SK-N-SH (cell line): Measurements from ENCODE around the gene SYNE1. TPM values are rescaled to one million over a fixed set of nuclear protein-coding genes. Genes with fewer than 3 reads are reported as not detected.

Experiments used
- CTCF ChIA-PET: fragments of 300-600, 350-600 bp; formaldehyde crosslinking; extraction: SDS; loops from one replicate; lab custom pipeline; 2021; lab: Yijun Ruan, JAX
- POLR2A ChIA-PET: fragments of 350-600 bp; sonication (Branson Sonifier 250); formaldehyde crosslinking; extraction: SDS; loops from one replicate; lab custom pipeline; 2020; ENCODE audit warnings: antibody characterized with exemption, inconsistent platforms; lab: Yijun Ruan, JAX
- DNase-seq: peaks from one replicate; pipeline ENCODE4 v3.0.0; 2012
- H2AFZ ChIP-seq: fragments of 200-600 bp; sonication (generic); 2 replicates; pipeline ENCODE4 v1.8.1; 2016; ENCODE audit warnings: antibody characterized with exemption, mild to moderate bottlenecking, low read depth
- H3F3A ChIP-seq: fragments of 200-600 bp; sonication (generic); replicated peaks from 2 replicates; pipeline ENCODE3; 2016; ENCODE audit warnings: antibody characterized with exemption, mild to moderate bottlenecking; ENCODE audit not compliant: insufficient read depth
- H3K27ac ChIP-seq, 2 experiments: fragments of 200-500 bp in 1 of 2; fragments of 200-600 bp in 1 of 2; sonication (Bioruptor generic) in 1 of 2; sonication (generic), shearing (Covaris generic) in 1 of 2; 2 replicates each; pipeline versions ENCODE4 v1.5.1 to v1.6.1; 2014 to 2016; ENCODE audit warnings: low read depth in 2 of 2, inconsistent platforms in 1 of 2, low read length in 1 of 2, mild to moderate bottlenecking in 1 of 2, mixed read lengths in 1 of 2
- H3K27me3 ChIP-seq: fragments of 200-600 bp; sonication (generic), shearing (Covaris generic); 2 replicates; pipeline ENCODE4 v1.6.1; 2016; ENCODE audit warnings: mixed run types; ENCODE audit not compliant: insufficient read depth
- H3K36me3 ChIP-seq, 2 experiments: fragments of 200-500 bp in 1 of 2; fragments of 200-600 bp in 1 of 2; sonication (Bioruptor generic) in 1 of 2; sonication (generic) in 1 of 2; replicated peaks in 1 of 2; 2 replicates each; pipeline versions ENCODE3 to v1.5.1; 2014 to 2016; ENCODE audit warnings: low read length in 1 of 2, mild to moderate bottlenecking in 1 of 2; ENCODE audit not compliant: insufficient read depth in 2 of 2, control insufficient read depth in 1 of 2
- H3K4me1 ChIP-seq, 2 experiments: fragments of 200-500 bp in 1 of 2; fragments of 200-600 bp in 1 of 2; sonication (Bioruptor generic) in 1 of 2; sonication (generic), shearing (Covaris generic) in 1 of 2; 2 replicates each; pipeline versions ENCODE4 v1.5.1 to v1.6.1; 2014 to 2016; ENCODE audit warnings: low read depth in 1 of 2, low read length in 1 of 2, mixed run types in 1 of 2; ENCODE audit not compliant: insufficient read depth in 2 of 2, control insufficient read depth in 1 of 2
- H3K4me2 ChIP-seq: fragments of 200-600 bp; sonication (generic), shearing (Covaris generic); 2 replicates; pipeline ENCODE4 v1.6.1; 2017; ENCODE audit warnings: mixed run types
- H3K4me3 ChIP-seq, 2 experiments: fragments of 200-500 bp in 1 of 2; fragments of 200-600 bp in 1 of 2; sonication (Bioruptor generic) in 1 of 2; sonication (generic), shearing (Covaris generic) in 1 of 2; 2 replicates each; pipeline versions ENCODE4 v1.5.1 to v1.8.1; 2014 to 2016; ENCODE audit warnings: low read depth in 2 of 2, inconsistent platforms in 1 of 2, low read length in 1 of 2, mild to moderate bottlenecking in 1 of 2, mixed read lengths in 1 of 2, moderate library complexity in 1 of 2
- H3K79me2 ChIP-seq: fragments of 200-600 bp; sonication (generic); 2 replicates; pipeline ENCODE4 v1.8.1; 2017; ENCODE audit warnings: mild to moderate bottlenecking; ENCODE audit not compliant: insufficient read depth
- H3K9ac ChIP-seq: fragments of 200-600 bp; sonication (generic); 2 replicates; pipeline ENCODE4 v1.6.1; 2017; ENCODE audit warnings: mixed run types
- H3K9me2 ChIP-seq: fragments of 200-600 bp; sonication (generic); 2 replicates; pipeline ENCODE4 v1.6.1; 2017; ENCODE audit warnings: mixed run types
- H3K9me3 ChIP-seq: fragments of 200-600 bp; sonication (generic); 2 replicates; pipeline ENCODE4 v1.6.1; 2017; ENCODE audit warnings: mixed run types, mild to moderate bottlenecking, moderate library complexity
- H4K20me1 ChIP-seq: fragments of 200-600 bp; sonication (generic); 2 replicates; pipeline ENCODE4 v1.6.1; 2017; ENCODE audit warnings: mild to moderate bottlenecking, mixed run types; ENCODE audit not compliant: insufficient read depth
- CHD2 ChIP-seq: fragments of 150-350 bp; IDR thresholded peaks from 2 replicates; pipeline ENCODE4 v1.6.1; 2018; ENCODE audit warnings: low read length; ENCODE audit not compliant: partially characterized antibody
- EP300 ChIP-seq, 2 experiments: IDR thresholded peaks; 2 replicates each; pipeline versions ENCODE4 v1.4.0 to v1.6.1; 2012; ENCODE audit warnings: borderline replicate concordance in 1 of 2, low read depth in 1 of 2, low read length in 1 of 2
- EZH2phosphoT487 ChIP-seq: fragments of 200-600 bp; sonication (generic); IDR thresholded peaks from 2 replicates; pipeline ENCODE4 v1.6.1; 2017; ENCODE audit warnings: low read depth, mixed run types, mild to moderate bottlenecking, antibody characterized with exemption, moderate library complexity, borderline replicate concordance
- JUND ChIP-seq: IDR thresholded peaks from 2 replicates; pipeline ENCODE4 v1.4.0; 2012
- MEF2A ChIP-seq: IDR thresholded peaks from 2 replicates; pipeline ENCODE4 v1.4.0; 2012; ENCODE audit warnings: low read depth, borderline replicate concordance
- NRF1 ChIP-seq: IDR thresholded peaks from 2 replicates; pipeline ENCODE4 v1.6.1; 2012; ENCODE audit warnings: low read depth, mild to moderate bottlenecking, low read length
- POLR2AphosphoS5 ChIP-seq: IDR thresholded peaks from 2 replicates; pipeline ENCODE4 v1.6.1; 2012; ENCODE audit warnings: low read depth, low read length
- RCOR1 ChIP-seq: fragments of 150-350 bp; IDR thresholded peaks from 2 replicates; pipeline ENCODE4 v1.6.1; 2017; ENCODE audit warnings: antibody characterized with exemption, low read length
- RFX5 ChIP-seq: IDR thresholded peaks from 2 replicates; pipeline ENCODE4 v1.6.1; 2012; ENCODE audit warnings: mild to moderate bottlenecking, improper control_type of control experiment, low read length
- TAF1 ChIP-seq: IDR thresholded peaks from 2 replicates; pipeline ENCODE4 v1.6.1; 2012; ENCODE audit warnings: low read depth, mild to moderate bottlenecking, low read length, moderate library complexity, borderline replicate concordance
- TCF12 ChIP-seq: IDR thresholded peaks from 2 replicates; pipeline ENCODE4 v1.4.0; 2012
- USF1 ChIP-seq: IDR thresholded peaks from 2 replicates; pipeline ENCODE4 v1.4.0; 2012; ENCODE audit warnings: low read depth, borderline replicate concordance
- WGBS: methylation state at CpG from one replicate; pipeline ENCODE4 v1.1.6; 2017; ENCODE audit warnings: low lambda C conversion rate; 5-methylcytosine and 5-hydroxymethylcytosine counted together
- polyA plus RNA-seq, 3 experiments: library from polyadenylated mRNA; depleted of rRNA; stranded (reverse); fragments of >200 nt; gene quantifications; 2 replicates each; pipeline ENCODE4 v1.2.3, GENCODE V29; 2012
- TF ChIP-seq, protein P1 (sequence below): IDR thresholded peaks from 2 replicates; pipeline ENCODE4 v1.4.0; 2012; ENCODE audit warnings: low read depth
- TF ChIP-seq, protein P2 (sequence below): fragments of 200-600 bp; sonication (generic); IDR thresholded peaks from 2 replicates; pipeline ENCODE4 v1.6.1; 2017; ENCODE audit warnings: antibody characterized with exemption, mild to moderate bottlenecking, moderate library complexity
- TF ChIP-seq, protein P3 (sequence below): fragments of 150-350 bp; IDR thresholded peaks from 2 replicates; pipeline ENCODE4 v1.6.1; 2016; ENCODE audit warnings: mild to moderate bottlenecking, low read depth, low read length
- TF ChIP-seq, protein P4 (sequence below): IDR thresholded peaks from 2 replicates; pipeline ENCODE4 v1.6.1; 2012; ENCODE audit warnings: mild to moderate bottlenecking, low read depth, low read length, moderate library complexity
- TF ChIP-seq, protein P5 (sequence below): IDR thresholded peaks from 2 replicates; pipeline ENCODE4; 2012

SYNE1 gene
- polyA plus RNA-seq, 1 of the 3 experiments (the other 2 are of a cell fraction) = 31.1 TPM

- TF ChIP-seq, protein P1, sequence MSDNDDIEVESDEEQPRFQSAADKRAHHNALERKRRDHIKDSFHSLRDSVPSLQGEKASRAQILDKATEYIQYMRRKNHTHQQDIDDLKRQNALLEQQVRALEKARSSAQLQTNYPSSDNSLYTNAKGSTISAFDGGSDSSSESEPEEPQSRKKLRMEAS = no peak
- TF ChIP-seq USF1 = no peak
Observed at GRCh38 chr6:152310371-152310954, 326.7 kb downstream of the SYNE1 start (continued).

DNA sequence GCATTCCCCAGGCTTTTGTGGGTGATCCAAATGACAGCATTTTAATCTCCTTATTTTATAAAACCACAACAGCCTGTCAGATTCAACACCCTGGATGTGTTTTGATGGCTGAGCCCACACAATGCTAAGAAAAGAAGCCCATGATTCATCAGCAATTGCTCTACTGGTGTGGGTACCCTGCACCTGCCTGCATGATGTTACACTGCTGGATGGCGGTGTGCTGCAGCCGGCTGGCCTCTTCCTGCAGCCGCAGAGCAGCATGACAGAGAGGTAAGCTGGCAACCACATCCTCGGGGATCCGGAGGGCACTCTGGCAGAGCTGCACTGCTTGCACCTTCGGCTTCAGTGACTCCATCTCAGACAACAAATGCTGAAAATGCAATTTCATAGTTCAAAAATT is 327.5 kb downstream of the SYNE1 start:
- Histone ChIP-seq H3K79me2 (peaks cover 6% of the 10 kb centered on the region; the same call in 1 of the 2 replicates), H3K27ac (no peak overlapping the region), H3K9me2 (no peaks in the 10 kb centered on the region), H2AFZ (no peak overlapping the region), H4K20me1 (no peaks in the 10 kb centered on the region), H3K27me3 (no peaks in the 10 kb centered on the region), H3K9ac (no peak overlapping the region), H3K4me3 (no peak overlapping the region), H3K4me2 (no peak overlapping the region), H3K9me3 (no peaks in the 10 kb centered on the region), H3K36me3 (peaks cover 41 to 53% of the 10 kb centered on the region in 2 experiments), H3K4me1 (0 out of 4 replicates have a peak, but pooled peaks cover 0 to 5% of the 10 kb centered on the region in 2 experiments), H3F3A (peaks cover 20% of the 10 kb centered on the region)
- WGBS = 76% methylated on average over 6 of the region's 6 CpGs
- ChIA-PET POLR2A (no interaction called here), CTCF (no interaction called here)
- no peak for DNase-seq
- TF ChIP-seq CHD2 (no peak), RCOR1 (no peak), NRF1 (no peak), TCF12 (no peak), TAF1 (no peak), POLR2AphosphoS5 (no peak), MEF2A (no peak)

DNA sequence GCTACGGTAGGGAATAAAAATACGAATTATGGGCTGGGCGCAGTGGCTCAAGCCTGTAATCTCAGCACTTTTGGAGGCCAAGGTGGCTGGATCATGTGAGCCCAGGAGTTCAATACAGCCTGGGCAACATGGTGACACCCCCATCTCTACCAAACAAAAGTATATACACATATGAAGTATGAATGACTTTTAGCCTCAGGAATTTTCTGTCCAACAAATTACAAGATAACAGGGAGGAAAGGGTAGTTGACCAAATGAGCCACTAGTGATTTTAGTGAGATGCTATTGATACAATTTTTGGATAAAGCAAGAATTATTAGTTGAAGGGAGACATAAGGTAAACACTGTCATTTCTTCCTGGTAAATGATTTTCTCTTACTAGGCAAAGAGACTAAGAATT is 328.2 kb downstream of the SYNE1 start:
- peaks cover 42 to 53% of the 10 kb centered on the region in 2 experiments for H3K36me3 ChIP-seq
- peaks cover 15% of the 10 kb centered on the region for H3F3A ChIP-seq
- CTCF ChIA-PET = interaction anchor here (1.4 to 1.6 kb wide), 2 partner anchors 12 to 29 kb away, joined by 3 read pairs; no protein-coding TSS in a partner anchor
- POLR2A ChIA-PET = no interaction called here
- no peak overlapping the region for H3K4me2 ChIP-seq
- no peak overlapping the region for H2AFZ ChIP-seq
- H3K9ac ChIP-seq = no peak overlapping the region
- H3K9me2 ChIP-seq = no peaks in the 10 kb centered on the region
- no peak overlapping the region for H3K27ac ChIP-seq
- H3K79me2 ChIP-seq = peaks cover 6% of the 10 kb centered on the region; the same call in 1 of the 2 replicates
- WGBS = 84% methylated on average over 3 of the region's 3 CpGs
- H4K20me1 ChIP-seq = no peaks in the 10 kb centered on the region
- H3K4me1 ChIP-seq = no peaks in the 10 kb centered on the region
- no peak overlapping the region for H3K4me3 ChIP-seq
- no peaks in the 10 kb centered on the region for H3K9me3 ChIP-seq
- no peak for DNase-seq
- no peaks in the 10 kb centered on the region for H3K27me3 ChIP-seq
- TF ChIP-seq, protein P2, sequence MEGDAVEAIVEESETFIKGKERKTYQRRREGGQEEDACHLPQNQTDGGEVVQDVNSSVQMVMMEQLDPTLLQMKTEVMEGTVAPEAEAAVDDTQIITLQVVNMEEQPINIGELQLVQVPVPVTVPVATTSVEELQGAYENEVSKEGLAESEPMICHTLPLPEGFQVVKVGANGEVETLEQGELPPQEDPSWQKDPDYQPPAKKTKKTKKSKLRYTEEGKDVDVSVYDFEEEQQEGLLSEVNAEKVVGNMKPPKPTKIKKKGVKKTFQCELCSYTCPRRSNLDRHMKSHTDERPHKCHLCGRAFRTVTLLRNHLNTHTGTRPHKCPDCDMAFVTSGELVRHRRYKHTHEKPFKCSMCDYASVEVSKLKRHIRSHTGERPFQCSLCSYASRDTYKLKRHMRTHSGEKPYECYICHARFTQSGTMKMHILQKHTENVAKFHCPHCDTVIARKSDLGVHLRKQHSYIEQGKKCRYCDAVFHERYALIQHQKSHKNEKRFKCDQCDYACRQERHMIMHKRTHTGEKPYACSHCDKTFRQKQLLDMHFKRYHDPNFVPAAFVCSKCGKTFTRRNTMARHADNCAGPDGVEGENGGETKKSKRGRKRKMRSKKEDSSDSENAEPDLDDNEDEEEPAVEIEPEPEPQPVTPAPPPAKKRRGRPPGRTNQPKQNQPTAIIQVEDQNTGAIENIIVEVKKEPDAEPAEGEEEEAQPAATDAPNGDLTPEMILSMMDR = no peak
- TF ChIP-seq, protein P3, sequence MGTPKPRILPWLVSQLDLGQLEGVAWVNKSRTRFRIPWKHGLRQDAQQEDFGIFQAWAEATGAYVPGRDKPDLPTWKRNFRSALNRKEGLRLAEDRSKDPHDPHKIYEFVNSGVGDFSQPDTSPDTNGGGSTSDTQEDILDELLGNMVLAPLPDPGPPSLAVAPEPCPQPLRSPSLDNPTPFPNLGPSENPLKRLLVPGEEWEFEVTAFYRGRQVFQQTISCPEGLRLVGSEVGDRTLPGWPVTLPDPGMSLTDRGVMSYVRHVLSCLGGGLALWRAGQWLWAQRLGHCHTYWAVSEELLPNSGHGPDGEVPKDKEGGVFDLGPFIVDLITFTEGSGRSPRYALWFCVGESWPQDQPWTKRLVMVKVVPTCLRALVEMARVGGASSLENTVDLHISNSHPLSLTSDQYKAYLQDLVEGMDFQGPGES = no peak
- TF ChIP-seq, protein P4, sequence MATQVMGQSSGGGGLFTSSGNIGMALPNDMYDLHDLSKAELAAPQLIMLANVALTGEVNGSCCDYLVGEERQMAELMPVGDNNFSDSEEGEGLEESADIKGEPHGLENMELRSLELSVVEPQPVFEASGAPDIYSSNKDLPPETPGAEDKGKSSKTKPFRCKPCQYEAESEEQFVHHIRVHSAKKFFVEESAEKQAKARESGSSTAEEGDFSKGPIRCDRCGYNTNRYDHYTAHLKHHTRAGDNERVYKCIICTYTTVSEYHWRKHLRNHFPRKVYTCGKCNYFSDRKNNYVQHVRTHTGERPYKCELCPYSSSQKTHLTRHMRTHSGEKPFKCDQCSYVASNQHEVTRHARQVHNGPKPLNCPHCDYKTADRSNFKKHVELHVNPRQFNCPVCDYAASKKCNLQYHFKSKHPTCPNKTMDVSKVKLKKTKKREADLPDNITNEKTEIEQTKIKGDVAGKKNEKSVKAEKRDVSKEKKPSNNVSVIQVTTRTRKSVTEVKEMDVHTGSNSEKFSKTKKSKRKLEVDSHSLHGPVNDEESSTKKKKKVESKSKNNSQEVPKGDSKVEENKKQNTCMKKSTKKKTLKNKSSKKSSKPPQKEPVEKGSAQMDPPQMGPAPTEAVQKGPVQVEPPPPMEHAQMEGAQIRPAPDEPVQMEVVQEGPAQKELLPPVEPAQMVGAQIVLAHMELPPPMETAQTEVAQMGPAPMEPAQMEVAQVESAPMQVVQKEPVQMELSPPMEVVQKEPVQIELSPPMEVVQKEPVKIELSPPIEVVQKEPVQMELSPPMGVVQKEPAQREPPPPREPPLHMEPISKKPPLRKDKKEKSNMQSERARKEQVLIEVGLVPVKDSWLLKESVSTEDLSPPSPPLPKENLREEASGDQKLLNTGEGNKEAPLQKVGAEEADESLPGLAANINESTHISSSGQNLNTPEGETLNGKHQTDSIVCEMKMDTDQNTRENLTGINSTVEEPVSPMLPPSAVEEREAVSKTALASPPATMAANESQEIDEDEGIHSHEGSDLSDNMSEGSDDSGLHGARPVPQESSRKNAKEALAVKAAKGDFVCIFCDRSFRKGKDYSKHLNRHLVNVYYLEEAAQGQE = no peak
- no peak for TF ChIP-seq MEF2A
- TF ChIP-seq EP300 (IDR thresholded peaks at IDR 0.05; ENCODE audit: borderline replicate concordance in 1 of 2, low read depth in 1 of 2, low read length in 1 of 2) = no peak
- no peak for TF ChIP-seq RFX5
- TF ChIP-seq EZH2phosphoT487 = no peak
- no peak for TF ChIP-seq JUND
- TF ChIP-seq, protein P5, sequence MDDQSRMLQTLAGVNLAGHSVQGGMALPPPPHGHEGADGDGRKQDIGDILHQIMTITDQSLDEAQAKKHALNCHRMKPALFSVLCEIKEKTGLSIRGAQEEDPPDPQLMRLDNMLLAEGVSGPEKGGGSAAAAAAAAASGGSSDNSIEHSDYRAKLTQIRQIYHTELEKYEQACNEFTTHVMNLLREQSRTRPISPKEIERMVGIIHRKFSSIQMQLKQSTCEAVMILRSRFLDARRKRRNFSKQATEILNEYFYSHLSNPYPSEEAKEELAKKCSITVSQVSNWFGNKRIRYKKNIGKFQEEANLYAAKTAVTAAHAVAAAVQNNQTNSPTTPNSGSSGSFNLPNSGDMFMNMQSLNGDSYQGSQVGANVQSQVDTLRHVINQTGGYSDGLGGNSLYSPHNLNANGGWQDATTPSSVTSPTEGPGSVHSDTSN = no peak
